Dermis microvascular lymphatic vessel endothelial cell (primary cell): ENCODE measurements around the gene DNAJC25. TPM values are rescaled to one million over a fixed set of nuclear protein-coding genes. Genes with fewer than 3 reads are reported as not detected.
"Not testable (repeated sequence)": the region's sequence is repeated elsewhere in the genome, so short reads cannot be mapped to it uniquely, and the experiment has no call there.

Experiments used
- DNase-seq, 2 donors: peaks; one replicate each; pipeline versions ENCODE4 v3.0.0 to v3.0.0-alpha.2; 2010; ENCODE audit warnings: low read depth in 2 of 2
- total RNA-seq: library from RNA; depleted of rRNA; stranded (reverse); fragments of >200 nt; gene quantifications from 2 replicates; pipeline ENCODE4 v1.2.1, GENCODE V29; 2014

The DNAJC25 gene
- 2.3 and 2.9 TPM in 2 replicates for total RNA-seq

DNA sequence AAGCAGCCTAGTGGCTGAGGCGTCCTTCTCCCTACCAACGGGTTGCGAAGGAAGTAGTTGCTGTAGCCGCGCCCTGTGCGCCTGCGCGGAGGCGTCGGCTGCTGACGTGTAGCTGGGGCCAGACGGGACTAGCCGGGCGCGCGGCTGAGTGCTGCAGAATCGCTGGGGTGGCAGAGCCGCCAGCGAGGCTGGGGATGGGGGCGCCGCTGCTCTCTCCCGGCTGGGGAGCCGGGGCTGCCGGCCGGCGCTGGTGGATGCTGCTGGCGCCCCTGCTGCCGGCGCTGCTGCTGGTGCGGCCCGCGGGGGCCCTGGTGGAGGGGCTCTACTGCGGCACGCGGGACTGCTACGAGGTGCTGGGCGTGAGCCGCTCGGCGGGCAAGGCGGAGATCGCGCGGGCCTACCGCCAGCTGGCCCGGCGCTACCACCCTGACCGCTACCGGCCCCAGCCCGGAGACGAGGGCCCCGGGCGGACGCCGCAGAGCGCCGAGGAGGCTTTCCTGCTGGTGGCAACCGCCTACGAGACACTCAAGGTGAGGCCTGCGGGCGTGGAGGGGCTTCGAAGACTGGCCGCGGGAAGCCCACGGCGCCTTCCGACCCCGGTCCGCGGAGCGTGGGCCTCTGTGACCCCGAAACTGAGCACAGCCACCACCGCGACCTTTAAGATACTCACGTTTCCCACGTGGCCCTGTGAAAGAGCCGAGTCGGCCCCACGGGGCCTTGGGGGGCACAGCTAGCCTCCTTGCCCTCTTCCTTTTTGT lies at the start of gene DNAJC25:
Gene DNAJC25 (plus strand): TSS at position 121 of the 758 bp plus-strand sequence. CDS start 74 bp downstream, at position 195.
- peak; percentile 97 to 98 for DNase-seq

DNA sequence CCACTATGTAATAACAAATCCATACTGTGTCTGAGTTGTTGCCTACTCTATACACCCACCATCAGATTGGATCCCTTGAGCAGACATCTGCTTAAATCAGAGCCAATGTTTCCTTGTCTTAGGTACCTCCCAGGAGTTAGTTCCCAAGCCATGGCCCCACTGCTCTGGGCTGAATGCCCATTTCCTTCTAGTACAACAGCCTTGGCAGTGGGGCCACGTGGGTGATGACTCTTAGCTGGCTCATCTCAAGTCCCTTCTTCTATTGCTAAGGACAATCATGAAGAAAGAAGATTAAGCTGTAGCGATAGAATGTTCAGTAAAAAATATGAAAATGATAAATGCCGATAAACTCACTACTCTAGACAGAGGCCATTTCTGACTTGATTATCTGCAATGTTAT lies 48.2 kb upstream of the DNAJC25 start:
- peak in 1 of 2 donors; percentile 9 for DNase-seq

DNA sequence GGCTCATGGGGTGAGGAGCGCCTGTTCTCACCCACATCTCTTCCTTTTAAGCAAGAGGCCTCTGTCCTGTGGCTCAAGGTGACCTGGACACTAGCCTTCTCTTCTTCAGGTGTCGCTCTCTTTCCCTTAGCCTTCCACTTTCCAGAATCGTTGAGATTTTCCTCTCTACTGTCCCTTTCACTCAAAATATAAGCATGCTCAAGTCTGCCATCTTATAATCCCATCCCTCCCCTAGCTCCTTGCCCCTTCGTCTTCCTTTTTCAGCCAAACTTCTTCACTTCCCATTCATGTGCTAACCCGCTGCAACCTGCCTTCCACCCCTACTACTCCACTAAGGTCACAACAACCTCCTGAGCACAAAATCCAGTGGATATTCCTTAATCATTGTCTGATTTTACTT lies 44.8 kb upstream of the DNAJC25 start:
- no peak for DNase-seq

DNA sequence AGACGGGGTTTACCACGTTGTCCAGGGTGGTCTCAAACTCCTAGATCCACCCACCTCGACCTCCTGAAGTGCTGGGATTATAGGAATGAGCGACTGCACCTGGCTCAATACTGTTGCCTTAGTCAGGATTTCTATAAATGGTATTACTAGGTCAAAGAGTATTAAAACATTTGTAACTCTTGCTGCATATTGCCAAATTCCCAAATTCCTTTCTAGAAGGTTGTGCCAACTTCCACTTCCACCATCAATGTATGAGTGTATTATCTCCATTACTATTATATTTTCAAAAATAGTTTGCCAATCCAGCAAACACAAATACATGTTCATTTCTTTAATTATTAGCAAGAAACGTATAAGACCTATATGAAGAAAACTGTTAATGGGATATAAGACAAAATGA lies 42.3 kb upstream of the DNAJC25 start:
- DNase-seq, result no peak

DNA sequence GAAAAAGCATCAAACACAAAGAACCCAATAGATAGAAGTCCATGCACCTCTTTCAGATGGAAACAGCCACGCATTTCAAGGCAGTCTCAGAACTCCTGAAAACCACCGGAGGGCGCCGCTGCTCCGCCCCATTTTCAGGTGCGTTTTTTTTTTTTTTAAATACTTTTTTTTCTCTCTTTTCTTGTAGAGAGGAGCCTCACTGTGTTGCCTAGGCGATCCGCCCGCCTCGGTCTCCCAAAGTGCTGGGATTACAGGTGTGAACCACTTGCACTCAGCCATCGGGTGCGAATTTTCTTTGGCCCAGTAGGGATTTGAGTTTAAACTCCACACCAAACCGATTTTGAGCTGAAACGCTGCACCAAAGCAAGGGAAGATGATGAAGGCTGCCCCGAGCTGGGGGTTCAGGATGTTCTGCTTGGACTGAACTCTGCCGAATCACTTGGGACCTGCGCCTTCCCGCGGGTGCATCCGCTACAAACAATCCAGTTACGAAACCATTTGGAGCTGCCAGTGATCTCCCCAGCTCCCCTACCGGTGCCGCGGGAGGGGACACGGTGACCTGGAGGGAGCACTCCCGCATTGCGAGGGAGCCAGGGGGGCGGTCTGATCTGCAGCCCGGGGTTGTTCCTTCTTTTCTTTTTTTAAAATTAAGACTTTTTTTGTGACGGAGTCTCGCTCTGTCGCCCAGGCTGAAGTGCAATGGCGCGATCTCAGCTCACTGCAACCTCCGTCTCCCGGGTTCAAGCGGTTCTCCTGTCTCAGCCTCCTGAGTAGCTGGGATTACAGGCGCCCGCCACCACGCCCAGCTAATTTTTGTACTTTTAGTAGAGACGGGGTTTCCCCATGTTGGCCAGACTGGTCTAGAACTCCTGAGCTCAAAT lies 33.0 kb upstream of the DNAJC25 start:
- DNase-seq, result peak; percentile 45 to 77

DNA sequence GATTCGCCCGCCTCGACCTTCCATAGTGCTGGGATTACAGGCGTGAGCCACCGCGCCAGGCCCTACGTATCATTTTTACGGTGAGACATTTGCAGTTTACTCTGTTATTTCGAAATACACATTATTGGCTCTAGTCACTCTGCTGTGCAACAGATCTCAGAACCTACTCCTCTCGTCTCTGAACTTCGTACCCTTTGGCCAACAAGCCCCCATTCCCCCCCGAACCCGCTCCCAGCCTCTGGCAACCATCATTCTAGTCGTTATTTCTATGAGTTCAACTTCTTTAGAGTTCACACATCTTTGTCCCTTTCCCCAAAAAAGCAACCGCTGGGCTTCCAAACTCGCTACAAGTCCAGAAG lies 32.4 kb upstream of the DNAJC25 start:
- DNase-seq, result peak in 1 of 2 donors; percentile 36

DNA sequence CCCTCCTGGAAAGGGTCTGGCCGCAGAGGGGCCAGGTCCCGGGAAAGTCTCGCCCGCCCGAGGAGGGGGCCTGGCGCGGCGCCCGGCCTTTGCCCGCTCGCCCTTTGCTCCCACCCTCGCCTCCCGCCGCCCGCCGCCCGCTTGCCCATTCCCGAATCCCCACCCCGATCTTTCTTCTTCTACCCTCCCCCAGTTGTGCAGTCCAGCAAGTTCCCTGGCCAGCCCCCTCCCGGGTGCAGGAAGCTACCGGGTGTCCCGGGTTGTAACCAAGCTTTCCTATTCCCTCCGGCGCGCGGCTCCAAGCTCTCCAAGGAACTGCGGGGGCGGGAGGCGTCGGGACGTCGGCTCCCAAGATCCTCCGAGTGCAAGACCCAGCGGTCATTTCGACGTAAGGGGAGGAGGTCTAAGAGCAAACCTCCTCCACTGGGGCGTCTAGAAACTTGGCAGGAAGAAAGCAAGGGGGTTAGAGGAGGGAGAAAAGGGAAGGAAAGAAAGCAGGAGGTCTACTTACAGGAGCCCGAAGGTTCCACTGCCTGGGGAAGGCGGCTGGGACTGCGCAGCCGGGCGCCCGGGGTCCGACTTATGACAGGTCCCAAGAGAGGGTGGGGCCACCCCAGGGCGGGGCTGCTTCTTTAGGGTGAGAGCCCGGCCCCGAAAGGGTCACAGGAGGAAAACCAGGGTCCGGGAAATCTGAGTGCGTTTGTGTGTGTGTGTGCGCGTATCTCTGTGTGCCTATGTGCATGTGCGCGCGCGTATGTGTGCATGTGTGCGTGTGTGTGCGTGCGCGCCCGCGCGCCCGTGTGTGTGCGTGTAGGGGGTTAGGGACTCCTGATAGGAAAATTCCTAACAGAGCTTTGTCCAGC lies 31.8 kb upstream of the DNAJC25 start, which contains the start of gene PTGR1:
Gene PTGR1 (minus strand): TSS at position 556 of the 863 bp plus-strand sequence. CDS start 2,225 bp downstream, outside the sequence.
- DNase-seq, result peak; percentile 39 to 76

DNA sequence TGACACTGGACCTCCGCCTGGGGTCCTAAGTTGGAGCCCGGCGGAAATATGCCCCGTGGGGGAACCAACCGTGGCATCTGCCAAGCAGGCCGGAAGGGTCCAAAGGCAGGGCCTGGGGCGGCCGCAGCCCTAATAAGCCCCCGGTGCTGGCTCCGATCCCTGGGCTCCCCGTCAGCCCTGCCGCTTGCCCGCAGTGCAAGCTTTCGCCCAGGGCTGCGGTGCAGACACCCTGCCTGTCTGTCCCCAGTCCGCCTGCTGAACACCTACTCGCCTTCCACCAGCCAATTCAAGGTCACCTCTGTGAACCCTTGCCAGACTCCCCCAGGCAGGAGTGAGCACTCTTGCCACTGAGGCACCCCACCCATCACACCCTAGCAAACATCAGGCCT lies 31.2 kb upstream of the DNAJC25 start:
- no peak for DNase-seq

DNA sequence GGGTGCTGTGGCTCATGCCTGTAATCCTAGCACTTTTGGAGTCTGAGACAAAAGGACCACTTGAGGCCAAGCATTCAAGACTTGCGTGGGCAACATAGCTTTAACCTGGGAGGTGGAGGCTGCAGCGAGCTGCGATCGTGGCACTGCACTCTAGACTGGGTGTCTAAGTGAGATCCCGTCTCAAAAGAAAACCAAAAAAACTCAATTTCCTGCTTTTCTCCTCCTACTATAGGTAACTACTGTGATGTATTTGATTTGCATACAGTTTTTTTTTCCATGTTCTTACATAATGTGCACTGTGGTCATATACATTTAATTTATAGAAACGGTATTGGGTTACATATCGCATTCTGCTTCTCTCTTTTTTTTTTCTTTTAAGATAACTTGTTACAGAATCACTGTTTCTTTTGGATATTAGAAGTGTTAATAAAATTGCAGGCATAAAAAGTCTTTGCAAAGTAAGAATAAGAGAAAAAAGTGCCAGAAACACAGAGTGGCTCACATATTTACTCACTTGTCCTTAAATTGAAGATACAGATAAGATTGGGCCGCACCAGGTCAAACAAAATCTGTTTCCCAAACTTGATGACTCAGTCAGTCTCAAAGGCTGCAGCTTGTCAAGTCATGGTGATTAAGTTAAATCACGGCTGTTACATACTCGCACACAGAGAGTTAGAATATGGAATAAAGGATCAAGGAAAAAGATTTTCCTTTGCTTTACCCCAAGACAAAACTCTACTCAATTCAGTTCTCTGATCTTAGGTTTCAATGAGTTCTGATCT lies 29.7 kb upstream of the DNAJC25 start:
- DNase-seq, result peak in 1 of 2 donors; percentile 96

DNA sequence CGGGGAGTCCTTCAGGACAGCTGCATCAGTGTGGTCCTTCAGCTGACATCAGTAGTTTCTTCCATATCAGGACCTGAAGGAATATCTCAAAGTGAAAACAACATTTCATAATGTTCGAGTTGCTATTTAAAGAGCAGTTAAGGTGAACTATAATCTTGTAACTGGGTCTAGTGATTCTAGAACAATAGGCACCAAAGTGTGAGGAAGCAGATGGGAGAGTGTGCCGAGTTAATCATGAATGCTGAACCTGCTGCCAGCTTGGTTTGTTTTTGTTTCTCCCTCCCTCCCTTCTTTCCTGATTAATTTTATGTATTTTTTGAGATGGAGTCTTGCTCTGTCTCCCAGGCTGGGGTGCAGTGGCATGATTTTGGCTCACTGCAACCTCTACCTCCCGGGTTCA lies 28.1 kb upstream of the DNAJC25 start:
- peak in 1 of 2 donors; percentile 94 for DNase-seq

DNA sequence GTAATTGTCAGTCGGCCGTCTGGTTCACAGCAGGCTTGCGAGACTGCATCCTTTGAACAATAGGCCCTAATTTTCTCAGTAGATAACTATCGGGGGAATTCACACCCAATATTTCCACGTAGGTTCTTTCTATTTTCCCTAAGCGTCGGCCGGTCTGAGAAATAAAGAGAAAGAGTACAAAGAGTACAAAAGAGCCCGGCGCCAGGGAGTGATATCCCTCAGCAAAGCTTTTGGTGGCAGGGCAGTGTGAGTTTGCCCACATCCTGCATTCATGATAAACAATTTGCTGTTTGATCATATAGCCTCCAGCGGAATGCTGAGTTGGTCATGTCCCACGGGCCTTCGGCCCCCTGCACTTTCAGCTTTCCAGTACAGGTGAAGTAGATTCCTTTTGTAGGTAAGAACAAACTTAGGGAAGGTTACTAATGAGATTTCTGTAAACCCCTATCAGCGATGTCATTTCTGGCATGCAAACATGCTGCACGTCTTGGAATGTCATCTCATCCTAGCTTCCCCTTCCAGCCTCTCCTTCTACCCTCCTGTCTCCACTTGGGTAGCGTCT lies 27.0 kb upstream of the DNAJC25 start:
- DNase-seq, result no peak

DNA sequence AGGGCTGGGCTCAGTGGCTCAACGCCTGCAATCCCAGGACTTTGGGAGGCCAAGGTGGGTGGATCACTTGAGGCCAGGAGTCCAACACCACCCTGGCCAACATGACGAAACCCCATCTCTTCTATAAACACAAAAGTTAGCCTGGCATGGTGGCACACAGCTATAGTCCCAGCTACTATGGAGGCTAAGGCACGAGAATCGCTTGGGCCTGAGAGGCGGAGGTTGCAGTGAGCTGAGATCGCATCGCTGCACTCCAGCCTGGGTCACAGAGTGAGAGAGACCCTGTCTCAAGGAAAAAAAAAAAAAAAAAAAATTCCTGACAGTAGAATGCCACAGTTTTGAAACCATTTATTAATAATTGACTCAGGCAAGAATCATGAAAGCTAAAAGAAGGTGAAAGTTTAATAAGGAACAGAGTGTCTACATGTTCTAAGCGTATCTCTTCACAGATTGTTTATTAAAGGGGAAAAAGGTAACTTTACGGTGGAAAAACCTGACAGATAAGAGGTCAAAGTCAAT lies 26.0 kb upstream of the DNAJC25 start:
- DNase-seq, result no peak

DNA sequence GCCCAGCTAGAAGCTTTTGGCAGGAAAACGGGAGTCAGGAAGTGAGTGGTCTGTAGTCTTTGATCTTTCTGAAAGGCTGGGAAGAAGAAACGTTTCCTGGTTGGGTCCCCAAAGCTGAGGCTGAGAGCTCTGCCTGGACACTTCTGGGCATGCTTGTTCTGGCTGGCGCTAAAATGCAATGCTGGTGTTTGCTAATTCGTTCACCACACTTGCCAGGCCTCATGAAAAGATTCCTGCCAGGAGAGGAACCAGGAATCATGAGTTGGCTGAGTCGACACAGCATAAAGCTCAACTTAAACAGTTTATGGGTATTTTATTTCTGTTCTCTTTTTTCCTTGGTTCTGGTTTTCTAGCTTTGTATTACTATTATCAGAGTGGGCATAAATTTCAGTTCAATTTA lies 21.0 kb upstream of the DNAJC25 start:
- no peak for DNase-seq

DNA sequence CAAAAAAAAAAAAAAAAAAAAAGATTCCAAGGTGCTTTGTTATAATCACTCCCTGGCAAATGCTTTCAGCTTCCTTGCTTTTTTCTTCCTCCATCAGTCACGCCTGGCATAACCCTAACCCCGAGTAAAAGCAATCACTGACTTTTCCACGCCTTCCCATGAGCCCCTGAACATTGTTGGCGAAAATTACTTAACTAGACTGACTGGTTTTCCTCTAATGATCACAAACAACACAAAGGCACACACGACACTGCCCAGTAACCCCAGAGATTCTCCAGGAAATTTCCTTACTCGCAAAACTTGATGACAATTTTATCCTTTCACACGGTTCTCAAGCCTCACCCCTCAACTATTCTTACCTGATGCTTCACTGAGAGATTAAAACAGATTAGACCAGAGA lies 20.3 kb upstream of the DNAJC25 start:
- no peak for DNase-seq

DNA sequence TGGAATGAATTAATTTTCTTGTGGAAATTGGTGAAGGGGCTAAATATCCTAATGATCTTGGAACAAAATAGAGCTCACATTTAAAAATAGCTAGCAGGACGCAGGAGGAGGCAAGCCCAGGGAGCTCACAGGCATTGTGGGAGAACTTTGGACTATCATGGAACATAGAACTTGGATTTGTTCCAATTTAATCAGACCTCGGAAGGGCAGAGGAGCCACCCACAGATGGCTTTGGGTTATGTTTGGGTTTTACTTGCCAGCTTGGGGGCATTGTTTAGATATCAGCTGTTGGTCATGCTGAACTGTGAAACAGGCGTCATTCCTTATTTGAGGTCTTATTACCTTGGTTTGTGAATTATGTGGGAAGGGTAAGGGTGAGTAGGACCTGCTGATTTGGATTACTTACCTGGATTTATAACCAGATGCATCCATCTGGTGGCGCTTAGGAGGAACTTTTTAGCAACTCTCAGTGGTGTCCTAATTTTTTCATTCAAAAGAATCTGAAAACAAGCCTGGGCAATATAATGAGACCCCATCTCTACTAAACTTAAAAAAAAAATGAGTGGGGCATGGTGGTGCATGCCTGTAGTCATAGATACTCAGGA lies 17.6 kb upstream of the DNAJC25 start:
- peak in 1 of 2 donors; percentile 41 for DNase-seq

DNA sequence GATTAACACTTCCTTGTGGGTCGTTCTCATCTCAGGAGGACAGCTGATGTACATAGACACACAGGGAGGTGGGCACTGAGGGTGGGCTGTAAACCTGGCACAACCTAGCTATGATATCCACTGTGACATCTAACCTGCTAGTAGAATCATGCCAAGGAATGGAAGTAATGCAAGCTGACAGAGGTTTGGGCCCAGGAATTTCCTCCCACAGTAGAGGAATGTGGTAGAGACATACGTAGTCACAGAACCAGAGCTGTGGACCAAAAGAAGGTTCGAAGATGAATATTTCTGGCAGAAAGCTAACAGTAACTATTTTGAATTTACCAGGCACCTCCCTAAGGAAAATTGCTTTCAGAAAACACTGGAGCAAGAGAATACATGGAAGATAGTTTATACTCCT lies 15.2 kb upstream of the DNAJC25 start:
- DNase-seq, result no peak

DNA sequence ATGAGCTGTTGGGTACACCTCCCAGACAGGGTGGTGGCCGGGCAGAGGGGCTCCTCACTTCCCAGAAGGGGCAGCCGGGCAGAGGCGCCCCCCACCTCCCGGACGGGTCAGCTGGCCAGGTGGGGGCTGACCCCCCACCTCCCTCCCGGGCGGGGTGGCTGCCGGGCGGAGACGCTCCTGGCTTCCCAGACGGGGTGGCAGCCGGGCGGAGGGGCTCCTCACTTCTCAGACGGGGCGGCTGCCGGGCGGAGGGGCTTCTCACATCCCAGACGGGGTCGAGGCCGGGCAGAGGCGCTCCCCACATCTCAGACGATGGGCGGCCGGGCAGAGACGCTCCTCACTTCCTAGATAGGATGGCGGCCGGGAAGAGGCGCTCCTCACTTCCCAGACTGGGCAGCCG lies 13.8 kb upstream of the DNAJC25 start:
- DNase-seq, result not testable (repeated sequence)

DNA sequence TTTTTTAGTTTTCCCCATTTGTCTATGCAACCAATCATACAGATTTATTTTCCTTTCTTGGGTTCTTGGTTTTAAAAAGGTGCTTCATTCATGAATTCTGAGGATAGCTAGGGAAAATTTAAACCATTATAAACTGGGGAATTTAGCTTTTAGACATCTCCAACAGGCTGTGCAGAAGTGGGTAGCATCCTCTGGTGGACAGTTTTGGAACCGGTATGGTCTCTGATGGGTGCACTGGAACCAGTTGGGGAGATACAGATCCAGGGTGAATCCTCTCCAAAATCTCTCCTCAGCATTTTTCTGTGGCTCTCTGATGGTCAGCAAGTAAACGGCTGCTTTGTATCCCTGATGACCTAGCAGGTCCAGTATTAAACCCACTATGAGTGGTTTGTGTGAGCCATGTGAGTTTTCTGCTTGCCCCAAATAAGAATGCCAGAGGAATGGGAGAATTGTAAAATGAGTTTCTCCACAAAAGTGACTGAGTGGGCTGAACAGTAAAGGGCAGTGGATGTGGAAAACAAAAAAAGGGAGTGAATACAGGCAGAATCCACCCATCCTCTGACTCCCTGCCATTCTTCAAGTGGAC lies 9.1 kb upstream of the DNAJC25 start:
- DNase-seq, result peak in 1 of 2 donors; percentile 71

DNA sequence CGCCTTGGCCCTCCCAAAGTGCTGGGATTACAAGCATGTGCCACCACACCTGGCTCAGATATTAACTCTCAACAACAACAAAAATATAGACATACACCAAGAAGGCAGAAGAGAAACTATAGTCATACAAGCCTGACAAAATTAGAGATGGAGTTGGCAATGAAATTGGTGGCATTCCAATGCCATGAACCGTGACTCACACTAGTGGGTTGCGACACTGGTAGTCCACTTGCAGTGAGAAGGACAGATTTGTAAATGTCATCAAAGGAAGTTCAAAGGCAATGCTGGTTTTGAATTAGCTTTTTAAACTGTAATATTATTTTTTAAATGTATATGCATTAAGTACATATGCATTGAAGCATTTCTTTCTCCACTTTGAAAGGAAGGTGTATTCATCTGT lies 8.5 kb upstream of the DNAJC25 start:
- peak in 1 of 2 donors; percentile 35 for DNase-seq
